GM19240 (cell line): ENCODE data around the gene ANKRD55.
"Not testable (repeated sequence)": the region's sequence is repeated elsewhere in the genome, so short reads cannot be mapped to it uniquely, and the experiment has no call there.

Source experiments
- DNase-seq: peaks from one replicate; pipeline ENCODE4 v3.0.0; 2011; ENCODE audit warnings: low spot score; ENCODE audit not compliant: insufficient read length

ANKRD55 gene

GRCh38 chr5:56208681-56209080 is 24.4 kb downstream of the ANKRD55 start:
- DNase-seq, result no peak

DNA sequence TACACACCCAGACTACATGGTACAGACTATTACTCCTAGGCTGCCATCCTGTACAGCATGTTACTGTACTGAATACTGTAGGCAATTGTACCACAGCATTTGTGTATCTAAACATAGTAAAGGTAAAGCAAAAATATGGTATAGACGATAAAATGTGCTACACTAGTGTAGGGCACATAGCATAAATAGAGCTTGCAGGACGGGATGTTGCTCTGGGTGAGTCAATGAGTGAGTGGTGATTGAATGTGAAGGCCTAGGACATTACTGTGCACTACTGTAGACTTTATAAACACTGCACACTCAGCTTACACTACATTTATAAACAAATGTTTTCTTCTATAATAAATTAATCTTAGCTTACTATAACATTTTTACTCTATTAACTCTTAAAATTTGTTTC is 25.6 kb downstream of the ANKRD55 start:
- no peak for DNase-seq

DNA sequence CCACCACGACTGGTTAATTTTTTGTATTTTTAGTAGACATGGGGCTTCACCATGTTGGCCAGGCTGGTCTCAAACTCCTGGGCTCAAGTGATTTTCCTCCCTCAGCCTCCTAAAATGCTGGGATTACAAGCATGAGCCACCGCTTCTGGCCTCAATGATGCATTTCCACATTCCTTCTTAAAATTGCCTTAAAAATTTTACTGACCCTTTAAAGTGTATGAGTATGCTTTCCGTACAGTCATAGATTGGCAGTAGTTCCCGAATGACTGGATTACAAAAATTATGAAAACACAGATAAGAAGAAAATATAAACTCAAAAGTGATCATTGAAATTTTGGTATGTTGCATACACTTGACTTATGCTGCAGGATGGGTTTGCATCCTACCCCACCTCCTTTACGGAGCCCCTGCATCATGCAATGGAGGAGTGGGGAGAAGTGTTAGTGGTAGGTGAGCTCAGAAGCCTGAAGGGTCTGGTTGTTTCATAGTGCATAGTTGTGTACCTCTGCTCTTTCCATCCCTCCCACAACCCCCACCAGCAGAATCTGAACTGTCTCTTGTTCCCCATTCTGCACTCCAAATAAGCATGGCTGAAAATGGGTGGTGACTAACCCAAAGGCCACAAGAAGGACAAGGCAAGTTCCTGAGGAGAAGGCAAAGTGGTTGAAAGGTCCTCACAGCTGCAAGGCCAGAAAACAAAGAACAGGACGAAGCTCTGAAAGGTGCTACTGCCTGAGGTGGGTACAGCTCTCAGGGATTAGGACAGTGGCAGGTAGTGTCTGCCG is 26.8 kb downstream of the ANKRD55 start:
- DNase-seq, result no peak

DNA sequence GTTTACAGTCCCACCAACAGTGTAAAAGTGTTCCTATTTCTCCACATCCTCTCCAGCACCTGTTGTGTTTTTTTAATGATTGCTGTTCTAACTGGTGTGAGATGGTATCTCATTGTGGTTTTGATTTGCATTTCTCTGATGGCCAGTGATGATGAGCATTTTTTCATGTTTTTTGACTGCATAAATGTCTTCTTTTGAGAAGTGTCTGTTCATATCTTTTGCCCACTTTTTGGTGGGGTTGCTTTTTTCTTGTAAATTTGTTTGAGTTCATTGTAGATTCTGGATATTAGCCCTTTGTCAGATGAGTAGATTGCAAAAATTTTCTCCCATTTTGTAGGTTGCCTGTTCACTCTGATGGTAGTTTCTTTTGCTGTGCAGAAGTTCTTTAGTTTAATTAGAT is 29.2 kb downstream of the ANKRD55 start:
- DNase-seq, result not testable (repeated sequence)

DNA sequence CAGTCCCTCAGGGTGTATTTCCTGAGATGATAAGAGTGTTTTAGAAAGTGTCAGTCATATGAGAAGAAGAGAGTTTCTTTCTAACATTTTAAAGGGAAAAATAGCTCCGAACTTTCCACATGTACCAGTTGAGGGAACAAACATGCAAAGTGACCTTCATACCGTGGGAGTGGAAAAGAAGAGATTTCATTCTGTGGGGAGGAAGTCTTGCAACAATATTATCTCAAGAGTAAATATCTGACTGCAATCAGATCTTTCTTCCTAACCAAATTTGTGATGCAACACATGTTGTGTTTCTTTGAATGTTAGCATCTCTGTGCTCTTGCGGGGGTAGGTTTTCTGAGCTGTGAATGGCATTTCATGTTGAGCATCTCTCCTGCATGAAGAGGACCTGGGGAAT is 30.6 kb downstream of the ANKRD55 start:
- no peak for DNase-seq

GRCh38 chr5:56201762-56202261 is 31.3 kb downstream of the ANKRD55 start:
- not testable (repeated sequence) for DNase-seq

DNA sequence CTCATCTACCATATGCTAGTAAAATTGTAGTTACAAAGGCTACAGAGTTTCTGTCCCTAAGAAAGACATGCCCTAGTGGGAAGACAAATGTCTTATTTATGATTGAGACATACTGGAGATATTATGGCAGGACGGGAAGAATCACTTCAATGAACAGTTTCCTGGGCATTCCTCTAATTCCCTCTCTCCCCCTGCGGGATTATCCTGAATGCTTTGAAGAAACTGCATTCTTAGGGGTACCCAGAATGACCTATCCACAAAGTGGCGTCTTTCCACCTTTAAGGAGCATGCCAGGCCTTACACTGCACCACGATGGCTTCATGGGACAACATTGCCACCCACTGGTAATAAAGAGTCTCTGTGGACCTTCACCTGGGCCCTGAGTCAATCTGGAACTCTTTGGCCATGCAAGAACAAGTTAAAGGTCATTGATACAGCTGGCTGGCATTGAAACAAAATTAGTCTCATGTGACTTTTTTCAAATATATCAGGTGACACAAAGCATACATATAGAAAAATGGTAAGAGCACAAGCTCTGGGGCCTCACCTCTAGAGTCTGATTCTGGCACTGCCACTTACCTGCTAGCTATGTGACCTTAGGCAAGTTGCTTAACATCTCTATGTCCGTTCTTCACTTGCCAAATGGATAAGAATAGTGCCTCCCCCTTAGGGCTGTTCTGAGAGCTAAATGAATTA is 32.0 kb downstream of the ANKRD55 start:
- peak; percentile 66 for DNase-seq

DNA sequence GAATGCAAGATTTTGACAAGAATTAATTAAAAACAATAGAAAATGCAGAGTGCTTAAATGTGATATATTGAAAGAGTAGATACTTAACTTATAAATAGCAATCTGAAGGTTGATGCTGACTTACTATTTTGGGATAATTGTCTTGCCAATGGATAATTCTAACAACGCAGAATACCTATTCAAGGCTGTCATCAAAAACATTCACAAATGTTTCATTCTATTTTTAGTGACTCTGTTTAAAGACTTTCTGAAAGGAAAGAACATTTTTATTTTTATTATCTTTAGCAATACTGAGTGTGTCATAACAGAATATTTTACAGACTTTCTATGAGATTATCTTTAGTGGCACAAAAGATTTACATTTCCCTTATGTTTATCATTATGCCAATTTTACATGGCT is 38.1 kb downstream of the ANKRD55 start:
- no peak for DNase-seq

DNA sequence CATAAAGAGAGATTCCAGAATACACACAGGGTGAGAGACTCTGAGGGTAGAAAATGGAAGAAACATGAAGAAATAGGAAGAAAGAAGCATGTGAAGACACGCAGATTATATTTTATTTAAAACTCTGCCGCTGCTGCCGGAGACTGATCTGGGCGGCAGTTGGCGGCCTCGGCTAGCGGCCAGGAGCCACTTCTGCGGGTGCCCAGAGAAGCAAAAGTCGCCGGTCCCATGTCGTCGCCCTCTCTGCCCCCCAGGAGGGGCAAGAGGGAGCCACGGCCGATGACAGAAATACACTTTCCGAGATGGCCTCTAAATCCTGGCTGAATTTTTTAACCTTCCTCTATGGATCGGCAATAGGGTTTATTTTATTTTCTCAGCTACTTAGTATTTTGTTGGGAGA is 40.9 kb downstream of the ANKRD55 start:
- DNase-seq, result no peak

- no peak for DNase-seq
Measured at GRCh38 chr5:56191656-56192055, 41.5 kb downstream of the ANKRD55 start.

GRCh38 chr5:56190497-56190896 is 42.6 kb downstream of the ANKRD55 start:
- no peak for DNase-seq

DNA sequence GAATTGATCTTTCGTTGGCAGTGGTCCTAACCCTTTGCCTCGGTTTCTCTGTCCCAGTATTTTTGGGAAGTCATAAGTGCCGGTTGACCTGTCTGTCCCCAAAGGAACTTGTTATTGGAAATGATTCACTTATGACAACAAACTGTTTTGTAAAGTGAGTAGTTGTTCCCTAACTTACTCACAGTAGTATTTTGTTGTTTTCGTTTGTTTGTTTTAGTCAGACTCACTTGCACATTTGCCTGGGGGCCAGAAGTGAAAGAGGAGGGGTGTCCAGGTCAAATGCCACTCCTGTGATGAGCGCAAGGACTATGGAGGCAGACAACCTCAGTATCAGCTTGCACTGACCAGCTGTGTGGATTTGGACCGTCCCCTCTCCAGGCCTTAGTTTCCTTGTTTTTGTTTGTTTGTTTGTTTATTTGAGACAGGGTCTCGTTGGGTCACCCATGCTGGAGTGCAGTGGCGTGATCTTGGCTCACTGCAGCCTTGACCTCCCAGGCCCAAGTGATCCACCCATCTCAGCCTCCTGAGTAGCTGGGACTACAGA is 47.3 kb downstream of the ANKRD55 start:
- DNase-seq, result no peak

DNA sequence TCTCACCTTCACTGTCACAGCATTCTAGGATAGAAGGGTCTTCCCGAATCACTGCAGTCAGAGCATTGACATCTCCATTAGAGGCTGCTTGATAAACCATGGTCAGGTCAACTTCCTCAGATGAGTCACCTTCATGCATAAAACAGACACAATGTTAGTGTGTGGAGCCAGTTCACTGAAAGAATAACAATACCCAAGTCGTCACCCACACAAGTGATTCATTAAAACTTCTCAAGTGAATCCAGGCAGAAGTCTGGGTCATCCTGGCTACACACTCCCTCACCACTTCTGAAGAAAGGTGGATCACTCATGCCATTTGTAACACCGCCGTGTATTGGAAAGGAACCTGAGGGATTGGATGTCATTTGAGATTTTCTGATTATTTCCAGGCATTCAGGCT is 49.6 kb downstream of the ANKRD55 start:
- no peak for DNase-seq

DNA sequence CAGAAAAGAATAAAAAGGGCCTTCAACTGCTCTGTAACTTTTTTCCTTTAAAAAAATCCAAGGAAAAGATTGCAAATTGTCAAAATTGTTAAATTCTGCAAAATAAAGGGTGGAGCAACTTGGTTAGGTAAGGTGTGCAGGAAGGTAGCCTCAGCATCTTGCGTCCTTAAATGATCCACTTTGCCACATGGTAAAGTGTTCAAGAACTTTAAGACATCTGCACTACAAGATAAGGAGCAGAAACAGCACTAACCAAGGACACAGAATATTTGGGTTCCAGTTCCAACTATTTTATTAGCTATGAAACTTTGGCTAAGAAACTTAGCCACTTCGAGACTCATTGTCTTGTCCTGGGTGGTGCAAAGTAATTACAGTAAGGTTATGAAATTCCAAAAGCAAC is 53.7 kb downstream of the ANKRD55 start:
- no peak for DNase-seq

DNA sequence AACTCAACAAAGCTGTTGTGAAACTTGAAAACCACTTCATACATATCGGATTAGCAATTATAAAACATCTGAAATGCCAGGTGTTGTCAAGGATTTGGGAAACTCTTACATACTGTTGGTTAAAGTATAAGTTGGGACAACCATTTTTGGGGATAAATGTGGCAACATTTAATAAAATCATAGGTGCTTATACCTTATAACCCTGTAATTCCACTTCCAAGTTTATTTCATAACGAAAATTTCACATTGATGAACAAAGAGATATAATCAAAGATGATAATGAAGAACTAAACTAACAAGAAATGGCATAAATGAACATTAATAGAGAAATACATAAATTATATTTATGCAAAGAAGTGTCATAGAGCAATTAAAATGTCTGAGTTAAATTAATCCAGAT is 54.3 kb downstream of the ANKRD55 start:
- no peak for DNase-seq

- no peak for DNase-seq
Measured at GRCh38 chr5:56176871-56177533, 56.1 kb downstream of the ANKRD55 start.

GRCh38 chr5:56176155-56176798 is 56.9 kb downstream of the ANKRD55 start:
- DNase-seq, result no peak

GRCh38 chr5:56175488-56175887 is 57.6 kb downstream of the ANKRD55 start:
- no peak for DNase-seq

DNA sequence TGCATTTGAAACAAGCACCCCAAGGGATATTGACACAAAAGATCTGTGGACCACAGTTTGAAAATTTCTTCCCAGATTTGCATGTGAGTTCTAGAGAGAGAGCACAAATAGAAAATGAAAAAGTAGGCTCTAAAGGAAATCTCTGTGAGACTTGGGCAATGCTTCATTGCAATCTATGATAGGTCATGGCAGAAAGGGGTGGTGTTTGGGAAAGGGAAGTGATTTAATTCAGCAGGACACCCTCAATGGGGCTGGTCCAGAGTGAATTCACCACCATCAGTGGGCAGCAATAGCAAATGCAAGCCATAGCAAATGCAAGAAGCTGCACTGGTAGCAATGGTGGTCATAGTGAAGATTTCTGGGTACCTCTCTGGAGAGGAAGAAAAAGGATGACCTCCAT is 58.1 kb downstream of the ANKRD55 start:
- no peak for DNase-seq

DNA sequence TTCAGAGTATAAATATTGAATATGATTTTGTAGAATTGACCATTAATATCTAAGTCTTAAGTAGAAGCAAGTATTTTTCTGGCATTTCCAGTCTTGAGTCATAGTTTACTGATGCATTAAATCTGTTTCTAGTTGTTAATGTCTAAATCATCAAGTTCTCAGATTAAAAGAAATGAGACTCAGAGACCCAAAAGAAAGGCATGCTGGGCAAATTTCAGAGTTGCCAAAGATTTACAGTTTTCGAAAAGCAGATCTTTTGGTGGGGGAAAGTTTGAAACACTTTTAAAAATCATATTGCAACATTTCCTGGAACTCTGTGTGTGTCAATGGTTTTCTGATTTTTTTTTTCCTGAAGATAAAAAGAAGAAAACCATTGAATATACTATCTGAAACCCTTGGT is 60.9 kb downstream of the ANKRD55 start:
- no peak for DNase-seq

GRCh38 chr5:56170557-56170956 is 62.6 kb downstream of the ANKRD55 start:
- DNase-seq, result no peak
